A673 (cell line): ENCODE results near the gene BRI3. TPM values are rescaled to one million over a fixed set of nuclear protein-coding genes. Genes with fewer than 3 reads are reported as not detected.

ENCODE experiments used
- BruUV-seq: library from RNA; stranded (reverse); fragments of 400-500 nt; replicated peaks from 2 replicates; lab custom pipeline; 2021; lab: Mats Ljungman, UMichigan
- CTCF ChIA-PET: fragments of 300-600 bp; sonication (Branson Sonifier 250); formaldehyde crosslinking; loops from one replicate; lab custom pipeline; 2022; ENCODE audit warnings: antibody characterized with exemption; lab: Charles Lee
- POLR2A ChIA-PET: fragments of 300-600 bp; sonication (Branson Sonifier 250); formaldehyde crosslinking; loops from one replicate; lab custom pipeline; 2022; ENCODE audit warnings: antibody characterized with exemption; ENCODE audit not compliant: low non-redundant PET; lab: Charles Lee
- DNase-seq: peaks from one replicate; pipeline ENCODE4 v3.0.0-alpha.2; 2015; ENCODE audit warnings: low spot score
- H3K27ac ChIP-seq: fragments of 200-600 bp; sonication (generic); 2 replicates; pipeline ENCODE4 v1.5.1; 2016; ENCODE audit warnings: mixed run types, low read depth, mild to moderate bottlenecking, mixed read lengths, antibody characterized with exemption, low read length; ENCODE audit not compliant: poor library complexity, severe bottlenecking
- H3K27me3 ChIP-seq: fragments of 200-600 bp; sonication (generic); replicated peaks from 2 replicates; pipeline ENCODE4 v1.6.1; 2017; ENCODE audit warnings: mixed run types, low read depth, mild to moderate bottlenecking, mixed read lengths, antibody characterized with exemption, low read length; ENCODE audit not compliant: insufficient read depth, poor library complexity
- H3K36me3 ChIP-seq: fragments of 200-600 bp; sonication (generic); 2 replicates; pipeline ENCODE4 v1.6.1; 2016; ENCODE audit warnings: mixed run types, mild to moderate bottlenecking, mixed read lengths, antibody characterized with exemption, low read length; ENCODE audit not compliant: insufficient read depth, poor library complexity, severe bottlenecking
- H3K4me1 ChIP-seq: fragments of 200-600 bp; sonication (generic); 2 replicates; pipeline ENCODE4 v1.6.1; 2017; ENCODE audit warnings: mixed run types, mild to moderate bottlenecking, mixed read lengths, antibody characterized with exemption, low read length; ENCODE audit not compliant: insufficient read depth, poor library complexity, severe bottlenecking
- H3K4me3 ChIP-seq: fragments of 200-600 bp; sonication (generic); 2 replicates; pipeline ENCODE4 v1.5.1; 2016; ENCODE audit warnings: low read depth, mixed run types, mild to moderate bottlenecking, mixed read lengths, low read length; ENCODE audit not compliant: poor library complexity, severe bottlenecking
- H3K9me3 ChIP-seq: fragments of 200-600 bp; sonication (generic); 2 replicates; pipeline ENCODE4 v1.6.1; 2016; ENCODE audit warnings: mixed run types, low read depth, mild to moderate bottlenecking, mixed read lengths, antibody characterized with exemption, low read length; ENCODE audit not compliant: poor library complexity, severe bottlenecking
- CTCF ChIP-seq: fragments of 300-800, 200-600 bp; sonication (generic); conservative IDR thresholded peaks from 2 replicates; pipeline ENCODE4 v1.5.1; 2017; ENCODE audit warnings: low read depth, mild to moderate bottlenecking, antibody characterized with exemption, low read length, moderate library complexity, mixed read lengths
- EZH2 ChIP-seq: fragments of 200-600 bp; sonication (generic); IDR thresholded peaks from 2 replicates; pipeline ENCODE4 v1.6.1; 2017; ENCODE audit warnings: borderline replicate concordance, low read depth, mild to moderate bottlenecking, mixed read lengths, antibody characterized with exemption, low read length; ENCODE audit not compliant: poor library complexity, severe bottlenecking
- intact Hi-C: fragments of 100-400 bp; cut with micrococcal nuclease; formaldehyde crosslinking; loops from one replicate; pipeline ENCODE4 v1.10.0; 2022; ENCODE audit not compliant: unreplicated experiment
- total RNA-seq: library from RNA; stranded (reverse); gene quantifications from 2 replicates; pipeline ENCODE4 v1.2.3, GENCODE V29; 2021

The BRI3 gene
- total RNA-seq, 1 experiment from 2014 or later: 85.8 TPM

- Histone ChIP-seq H3K27ac (no peak overlapping the region), H3K27me3 (no peaks in the 10 kb centered on the region), H3K4me1 (no peaks in the 10 kb centered on the region), H3K9me3 (no peaks in the 10 kb centered on the region), H3K36me3 (no peaks in the 10 kb centered on the region), H3K4me3 (no peak overlapping the region)
- intact Hi-C loops: no loop called here
- ChIA-PET CTCF (no interaction called here), POLR2A (no interaction called here)
- TF ChIP-seq CTCF: no peak
- TF ChIP-seq EZH2: no peak
- DNase-seq: no peak
- BruUV-seq: no TSS peak
These were observed 15.6 kb upstream of the BRI3 start for GRCh38 chr7:98265841-98266271.

GRCh38 chr7:98266840-98267239, 14.6 kb upstream of the BRI3 start:
- no peak overlapping the region for H3K4me3 ChIP-seq
- POLR2A ChIA-PET: no interaction called here
- H3K27me3 ChIP-seq: no peaks in the 10 kb centered on the region
- H3K27ac ChIP-seq: no peak overlapping the region
- no peak for DNase-seq
- no peaks in the 10 kb centered on the region for H3K4me1 ChIP-seq
- BruUV-seq: no TSS peak
- CTCF ChIA-PET: interaction anchor here (0.6 kb wide), 2 partner anchors 9 to 38 kb away, joined by 3 to 8 read pairs; no protein-coding TSS in a partner anchor
- H3K9me3 ChIP-seq: no peaks in the 10 kb centered on the region
- intact Hi-C loops: no loop called here
- H3K36me3 ChIP-seq: no peaks in the 10 kb centered on the region
- no peak for TF ChIP-seq EZH2
- TF ChIP-seq CTCF: peak; percentile 41; the same call in 1 of the 2 replicates

- ChIA-PET CTCF (no interaction called here), POLR2A (no interaction called here)
- Histone ChIP-seq H3K9me3 (no peaks in the 10 kb centered on the region), H3K36me3 (no peaks in the 10 kb centered on the region), H3K27ac (no peak overlapping the region), H3K27me3 (no peaks in the 10 kb centered on the region), H3K4me3 (no peak overlapping the region), H3K4me1 (no peaks in the 10 kb centered on the region)
- intact Hi-C loops: no loop called here
- TF ChIP-seq EZH2 (no peak), CTCF (no peak)
- DNase-seq: no peak
- BruUV-seq: no TSS peak
These were observed 14.2 kb upstream of the BRI3 start for GRCh38 chr7:98267303-98267702.
